H1 (cell line): ENCODE data around the gene KRTAP10-2. TPM values are rescaled to one million over a fixed set of nuclear protein-coding genes. Genes with fewer than 3 reads are reported as not detected.
A peak's percentile ranks its signal among the peaks of the same experiment; 100 is the strongest.

Source experiments
- CTCF ChIA-PET: fragments of 300-600 bp; sonication (Branson Sonifier 250); formaldehyde crosslinking; loops from one replicate; lab custom pipeline; 2021; ENCODE audit not compliant: partially characterized antibody; lab: Charles Lee
- POLR2A ChIA-PET: fragments of 300-600 bp; sonication (Branson Sonifier 250); formaldehyde crosslinking; loops from one replicate; lab custom pipeline; 2021; ENCODE audit warnings: inconsistent platforms; ENCODE audit not compliant: partially characterized antibody; lab: Charles Lee
- DNase-seq, 2 experiments: peaks; one replicate each; pipeline versions ENCODE4 v3.0.0 to v3.0.0-alpha.2; 2010 to 2022; ENCODE audit warnings: low spot score in 2 of 2, low read depth in 1 of 2, mixed read lengths in 1 of 2
- FAIRE-seq: peaks from 2 replicates; lab custom pipeline; 2011; peaks lifted over from hg19 to GRCh38; lab: Jason Lieb, UNC
- H2AFZ ChIP-seq: 2 replicates; pipeline ENCODE4 v1.8.1; 2012; ENCODE audit warnings: low read length, inconsistent platforms
- H2AK5ac ChIP-seq: 2 replicates; pipeline ENCODE4 v1.6.1; 2013; ENCODE audit warnings: low read depth, low read length
- H2BK120ac ChIP-seq: replicated peaks from 2 replicates; pipeline ENCODE3; 2013; ENCODE audit warnings: low read depth, low read length, inconsistent platforms
- H2BK12ac ChIP-seq: 2 replicates; pipeline ENCODE4 v1.6.1; 2013; ENCODE audit warnings: low read depth, low read length
- H2BK15ac ChIP-seq: 2 replicates; pipeline ENCODE4 v1.6.1; 2013; ENCODE audit warnings: low read length
- H2BK20ac ChIP-seq: 2 replicates; pipeline ENCODE4 v1.6.1; 2013; ENCODE audit warnings: low read length
- H2BK5ac ChIP-seq: 2 replicates; pipeline ENCODE4 v1.6.1; 2013; ENCODE audit warnings: low read depth, low read length
- H3K14ac ChIP-seq: 2 replicates; pipeline ENCODE4 v1.6.1; 2013; ENCODE audit warnings: inconsistent platforms; ENCODE audit not compliant: insufficient read length
- H3K18ac ChIP-seq: 2 replicates; pipeline ENCODE4 v1.6.1; 2013; ENCODE audit warnings: low read length; ENCODE audit errors: extremely low read depth
- H3K23ac ChIP-seq: 2 replicates; pipeline ENCODE4 v1.6.1; 2013; ENCODE audit warnings: inconsistent platforms; ENCODE audit not compliant: insufficient read length
- H3K23me2 ChIP-seq: 2 replicates; pipeline ENCODE4 v1.6.1; 2013; ENCODE audit warnings: low read depth, low read length
- H3K27ac ChIP-seq: 2 replicates; pipeline ENCODE4 v1.6.1; 2011; ENCODE audit warnings: low read depth, low read length, inconsistent platforms
- H3K27me3 ChIP-seq, 4 experiments: replicated peaks in 1 of 4; 1 replicate in 1 of 4; 2 replicates in 3 of 4; pipeline versions ENCODE4 v1.6.1 to v1.8.1; 2011 to 2013; ENCODE audit warnings: low read length in 3 of 4, mild to moderate bottlenecking in 3 of 4, inconsistent platforms in 2 of 4, mixed read lengths in 2 of 4, moderate library complexity in 1 of 4; ENCODE audit not compliant: control insufficient read depth in 3 of 4, insufficient read depth in 3 of 4; ENCODE audit errors: extremely low read depth in 1 of 4
- H3K36me3 ChIP-seq, 4 experiments: 2 replicates each; pipeline versions ENCODE4 v1.6.1 to v1.8.1; 2011 to 2013; ENCODE audit warnings: mild to moderate bottlenecking in 4 of 4, low read length in 3 of 4, moderate library complexity in 2 of 4, control low read depth in 1 of 4, inconsistent platforms in 1 of 4; ENCODE audit not compliant: insufficient read depth in 4 of 4, control insufficient read depth in 2 of 4
- H3K4ac ChIP-seq: replicated peaks from 2 replicates; pipeline ENCODE3; 2013; ENCODE audit warnings: low read length, low read depth, mixed read lengths, inconsistent platforms; ENCODE audit not compliant: insufficient read length
- H3K4me1 ChIP-seq, 4 experiments: replicated peaks in 1 of 4; 1 replicate in 1 of 4; 2 replicates in 3 of 4; pipeline versions ENCODE4 v1.6.1 to v1.8.1; 2011 to 2013; ENCODE audit warnings: low read length in 3 of 4, inconsistent platforms in 2 of 4, mixed read lengths in 1 of 4; ENCODE audit not compliant: insufficient read depth in 4 of 4, control insufficient read depth in 3 of 4
- H3K4me2 ChIP-seq, 2 experiments: 2 replicates each; pipeline versions ENCODE4 v1.6.1 to v1.8.1; 2011 to 2013; ENCODE audit warnings: low read depth in 2 of 2, low read length in 2 of 2, control low read depth in 1 of 2, inconsistent platforms in 1 of 2, mild to moderate bottlenecking in 1 of 2; ENCODE audit not compliant: insufficient read depth in 1 of 2
- H3K4me3 ChIP-seq, 4 experiments: fragments of 200-600, 300-600 bp in 1 of 4; sonication (generic), shearing (Covaris generic), sonication (Bioruptor Twin) in 1 of 4; 2 replicates each; pipeline versions ENCODE4 v1.5.1 to v1.8.1; 2011 to 2016; ENCODE audit warnings: low read length in 4 of 4, low read depth in 3 of 4, control low read depth in 2 of 4, inconsistent platforms in 2 of 4, mild to moderate bottlenecking in 2 of 4, mixed read lengths in 1 of 4, moderate library complexity in 1 of 4; ENCODE audit not compliant: insufficient read depth in 2 of 4; ENCODE audit errors: extremely low read depth in 1 of 4
- H3K56ac ChIP-seq: replicated peaks from 2 replicates; pipeline ENCODE3; 2013; ENCODE audit warnings: low read depth, mild to moderate bottlenecking, mixed read lengths, low read length, inconsistent platforms; ENCODE audit not compliant: insufficient read length
- H3K79me1 ChIP-seq: 2 replicates; pipeline ENCODE4 v1.6.1; 2013; ENCODE audit warnings: low read depth, low read length, control low read depth
- H3K79me2 ChIP-seq, 2 experiments: 2 replicates each; pipeline versions ENCODE4 v1.6.1 to v1.8.1; 2012 to 2013; ENCODE audit warnings: low read length in 2 of 2, mild to moderate bottlenecking in 2 of 2, inconsistent platforms in 1 of 2; ENCODE audit not compliant: insufficient read depth in 2 of 2, control insufficient read depth in 1 of 2
- H3K9ac ChIP-seq, 4 experiments: replicated peaks in 1 of 4; 1 replicate in 1 of 4; 2 replicates in 3 of 4; pipeline versions ENCODE4 v1.6.1 to v1.8.1; 2011 to 2013; ENCODE audit warnings: low read depth in 3 of 4, low read length in 3 of 4, control low read depth in 2 of 4, mild to moderate bottlenecking in 2 of 4, moderate library complexity in 2 of 4, inconsistent platforms in 1 of 4; ENCODE audit errors: extremely low read depth in 1 of 4
- H3K9me3 ChIP-seq, 2 experiments: 2 replicates each; pipeline versions ENCODE4 v1.6.1 to v1.8.1; 2012 to 2013; ENCODE audit warnings: mild to moderate bottlenecking in 2 of 2, moderate library complexity in 2 of 2, control low read depth in 1 of 2, inconsistent platforms in 1 of 2, low read depth in 1 of 2, low read length in 1 of 2, mixed read lengths in 1 of 2; ENCODE audit not compliant: insufficient read depth in 2 of 2
- H4K20me1 ChIP-seq, 2 experiments: replicated peaks in 1 of 2; 2 replicates each; pipeline versions ENCODE3 to v1.8.1; 2011 to 2013; ENCODE audit warnings: inconsistent platforms in 2 of 2, low read length in 2 of 2, mild to moderate bottlenecking in 1 of 2; ENCODE audit not compliant: insufficient read depth in 2 of 2, control insufficient read depth in 1 of 2
- H4K5ac ChIP-seq: 2 replicates; pipeline ENCODE4 v1.6.1; 2013; ENCODE audit warnings: low read length, low read depth, mixed read lengths, inconsistent platforms; ENCODE audit not compliant: insufficient read length
- H4K8ac ChIP-seq: 2 replicates; pipeline ENCODE4 v1.8.0; 2013; ENCODE audit warnings: mild to moderate bottlenecking, moderate library complexity, low read length, inconsistent platforms; ENCODE audit not compliant: insufficient read depth; ENCODE audit errors: extremely low read depth
- H4K91ac ChIP-seq: replicated peaks from 2 replicates; pipeline ENCODE3; 2013; ENCODE audit warnings: low read length, mixed read lengths, inconsistent platforms; ENCODE audit not compliant: insufficient read length
- WGBS, 2 experiments: shearing (Covaris generic) in 1 of 2; methylation state at CpG; one replicate each; pipeline versions ENCODE4 v1.1.6 to v1.1.7; 2013 to 2015; ENCODE audit warnings: low lambda C conversion rate in 2 of 2, mixed read lengths in 2 of 2, inconsistent platforms in 1 of 2, low coverage in 1 of 2, missing lambda C conversion rate in 1 of 2; ENCODE audit not compliant: insufficient replicate concordance in 2 of 2, insufficient coverage in 1 of 2, insufficient read length in 1 of 2; ENCODE audit errors: extremely low coverage in 1 of 2, missing lambda C conversion rate in 1 of 2; 5-methylcytosine and 5-hydroxymethylcytosine counted together
- polyA plus RNA-seq, 7 experiments: library from polyadenylated mRNA; depleted of rRNA in 3 of 7; stranded (reverse) in 5 of 7; unstranded in 2 of 7; fragments of >200 nt in 5 of 7; fragments of 200-250 nt in 2 of 7; gene quantifications; 1 replicate in 5 of 7; 2 replicates in 1 of 7; 4 replicates in 1 of 7; pipeline versions ENCODE4 v1.2.1 to v1.2.3, GENCODE V29; 2011 to 2013; ENCODE audit warnings: missing spikeins in 2 of 7, mixed read lengths in 2 of 7
- total RNA-seq: library from RNA; stranded (reverse); fragmentation: NEBNext Ultra II Directional; extraction: Animal tissue kit (Norgen Biotek cat#: 25700); gene quantifications from 2 replicates; pipeline ENCODE4 v1.2.1, GENCODE V29; 2021

The KRTAP10-2 gene
- total and polyA plus RNA-seq, 2 of the 8 experiments (the other 6 are each of a cell fraction or from before 2014, with no cell fraction given) = 0.11 TPM; not detected in 1

DNA sequence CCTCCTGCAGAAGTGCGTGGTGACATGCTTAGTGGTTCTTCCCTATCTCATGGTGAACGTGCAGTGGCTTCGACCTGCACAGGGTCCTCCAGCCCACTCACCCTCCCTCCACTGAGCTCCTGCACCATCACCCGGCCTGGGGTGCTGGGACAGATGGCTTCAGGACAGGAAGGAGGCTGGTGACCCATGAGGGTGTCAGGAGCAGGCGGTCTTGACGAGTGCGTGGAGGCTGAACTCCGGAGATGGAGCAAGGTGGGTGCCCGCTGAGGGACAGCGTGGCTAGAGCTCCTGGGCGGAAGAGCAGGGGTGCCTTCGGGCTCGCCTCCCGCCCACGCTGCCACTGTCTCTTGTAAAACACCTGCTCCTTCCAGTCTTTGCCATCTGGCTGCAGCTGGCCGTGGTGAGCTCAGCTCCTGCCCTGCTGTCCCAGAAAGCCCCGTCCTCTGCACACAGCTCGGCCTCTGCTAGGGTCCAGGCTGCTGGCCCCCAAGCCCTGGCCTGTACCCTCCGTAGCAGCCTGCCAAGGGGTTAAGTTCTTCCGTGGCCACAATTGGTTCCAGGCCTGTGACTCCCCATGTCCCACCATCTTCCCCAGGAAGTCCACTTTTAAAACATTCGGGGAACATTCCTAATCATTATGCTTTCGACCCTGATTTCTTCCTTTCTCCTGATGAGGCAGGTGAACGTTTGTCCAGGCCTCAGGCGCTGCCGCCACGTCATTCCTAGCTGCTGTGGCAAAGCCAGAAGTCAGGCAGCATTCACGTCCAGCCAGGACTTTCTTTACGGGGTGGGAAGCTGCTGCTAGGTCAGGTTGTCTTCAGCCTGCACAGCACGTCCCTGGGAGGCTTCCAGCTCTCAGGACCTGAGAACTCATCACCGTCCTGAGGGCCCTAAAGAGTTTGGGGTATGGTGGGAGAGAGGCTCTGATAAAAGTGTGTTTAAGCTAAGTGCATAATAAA, 19.4 kb downstream of the KRTAP10-2 start:
- POLR2A ChIA-PET = interaction anchor here (0.8 to 1.9 kb wide), 4 partner anchors 11 to 16 kb away, joined by 3 to 6 read pairs (median 3); no protein-coding TSS in a partner anchor

More for the DNA sequence above, 19.4 kb downstream of the KRTAP10-2 start:
- Histone ChIP-seq H4K5ac (no peak overlapping the region), H2AK5ac (peak overlapping the region; percentile 48; the same call in 1 of the 2 replicates), H2BK12ac (0 out of 2 replicates have a peak overlapping the region, but pooled peaks have one; percentile 39), H3K56ac (no peak overlapping the region), H4K91ac (no peak overlapping the region), H3K4me2 (no peak overlapping the region), H2BK5ac (peak overlapping the region; percentile 44; the same call in 1 of the 2 replicates), H3K4ac (no peak overlapping the region), H3K79me2 (no peaks in the 10 kb centered on the region), H2BK15ac (no peak overlapping the region), H3K9me3 (no peaks in the 10 kb centered on the region), H3K36me3 (no peaks in the 10 kb centered on the region), H3K23me2 (peaks cover 4% of the 10 kb centered on the region; the same call in 1 of the 2 replicates), H4K20me1 (peaks cover 0 to 2% of the 10 kb centered on the region in 2 experiments), H3K23ac (no peak overlapping the region), H4K8ac (no peak overlapping the region; the same call in 1 of the 2 replicates), H3K4me3 (no peak overlapping the region), H3K27ac (no peak overlapping the region), H3K14ac (no peak overlapping the region), H2BK20ac (no peak overlapping the region), H3K18ac (no peak overlapping the region), H3K27me3 (no peaks in the 10 kb centered on the region), H3K9ac (no peak overlapping the region), H3K79me1 (no peaks in the 10 kb centered on the region), H2AFZ (no peak overlapping the region), H2BK120ac (no peak overlapping the region), H3K4me1 (peaks cover 0 to 3% (median 0%) of the 10 kb centered on the region in 4 experiments; a peak in 1 of 7 replicates)
- DNase-seq (no peak), FAIRE-seq (no peak)
- CTCF ChIA-PET = interaction anchor here (0.7 to 1.7 kb wide), 8 partner anchors 11 to 252 kb away, joined by 3 to 10 read pairs (median 4); no protein-coding TSS in a partner anchor
- 93% methylated on average over 29 of the region's 30 CpGs; no CpG with 5 or more reads in 1 of the 2 experiments for whole genome bisulfite sequencing, 2 experiments
